ENCODE measurements around the gene TRIM17. TPM values are rescaled to one million over a fixed set of nuclear protein-coding genes. Genes with fewer than 3 reads are reported as not detected.

TRIM17 gene
- total RNA-seq, 1 donor from 2014 or later = 1.3 TPM

DNA sequence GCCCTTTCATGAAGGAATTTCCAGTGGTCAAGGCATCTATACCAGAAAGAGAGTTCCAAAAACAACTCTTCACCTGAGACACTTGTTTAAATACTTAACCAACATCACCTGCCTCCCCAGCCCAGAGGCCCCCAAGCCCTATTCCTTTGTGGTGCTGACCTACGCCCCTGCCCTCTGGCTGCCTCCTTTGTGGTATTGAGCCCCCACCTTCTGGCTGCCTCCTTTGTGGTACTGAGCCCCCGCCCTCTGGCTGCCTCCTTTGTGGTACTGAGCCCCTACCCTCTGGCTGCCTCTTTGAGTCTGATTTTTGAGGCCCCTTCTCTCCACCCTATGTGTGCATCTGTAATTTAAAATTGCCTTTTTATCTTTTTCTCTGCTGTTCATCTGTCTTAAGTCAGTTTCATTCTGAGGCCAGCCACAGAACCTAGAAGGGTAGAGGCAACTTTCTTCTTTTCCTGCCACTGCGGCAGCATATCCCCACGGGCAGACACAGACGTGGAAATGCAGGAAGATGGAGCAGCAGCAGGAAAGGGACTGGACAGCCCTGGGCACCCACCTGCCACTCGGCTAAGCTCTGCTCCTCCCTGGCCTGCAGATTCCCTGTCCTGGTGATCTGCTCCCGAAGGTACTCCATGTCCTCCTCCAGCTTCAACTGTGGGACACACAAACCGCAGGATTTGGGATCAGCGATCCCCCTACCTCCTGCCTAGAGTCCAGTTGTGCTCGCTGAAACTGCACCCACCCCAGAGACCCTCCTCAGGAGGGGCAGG is 3.2 kb downstream of the TRIM17 start:
- peaks cover 12% of the 10 kb centered on the region for H3K4me1 Mint-ChIP-seq (ENCODE audit: unreplicated experiment)
- DNase-seq (ENCODE audit: extremely low spot score, unreplicated experiment) = no peak
- no peaks in the 10 kb centered on the region for H3K9me3 Mint-ChIP-seq (ENCODE audit: unreplicated experiment)
- TF ChIP-seq, protein P1, sequence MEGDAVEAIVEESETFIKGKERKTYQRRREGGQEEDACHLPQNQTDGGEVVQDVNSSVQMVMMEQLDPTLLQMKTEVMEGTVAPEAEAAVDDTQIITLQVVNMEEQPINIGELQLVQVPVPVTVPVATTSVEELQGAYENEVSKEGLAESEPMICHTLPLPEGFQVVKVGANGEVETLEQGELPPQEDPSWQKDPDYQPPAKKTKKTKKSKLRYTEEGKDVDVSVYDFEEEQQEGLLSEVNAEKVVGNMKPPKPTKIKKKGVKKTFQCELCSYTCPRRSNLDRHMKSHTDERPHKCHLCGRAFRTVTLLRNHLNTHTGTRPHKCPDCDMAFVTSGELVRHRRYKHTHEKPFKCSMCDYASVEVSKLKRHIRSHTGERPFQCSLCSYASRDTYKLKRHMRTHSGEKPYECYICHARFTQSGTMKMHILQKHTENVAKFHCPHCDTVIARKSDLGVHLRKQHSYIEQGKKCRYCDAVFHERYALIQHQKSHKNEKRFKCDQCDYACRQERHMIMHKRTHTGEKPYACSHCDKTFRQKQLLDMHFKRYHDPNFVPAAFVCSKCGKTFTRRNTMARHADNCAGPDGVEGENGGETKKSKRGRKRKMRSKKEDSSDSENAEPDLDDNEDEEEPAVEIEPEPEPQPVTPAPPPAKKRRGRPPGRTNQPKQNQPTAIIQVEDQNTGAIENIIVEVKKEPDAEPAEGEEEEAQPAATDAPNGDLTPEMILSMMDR (IDR thresholded peaks at IDR 0.05) = no peak
- H3K27ac Mint-ChIP-seq (ENCODE audit: unreplicated experiment) = no peak overlapping the region
- H3K27me3 Mint-ChIP-seq (ENCODE audit: unreplicated experiment) = no peaks in the 10 kb centered on the region
- peaks cover 2% of the 10 kb centered on the region for H3K36me3 Mint-ChIP-seq (ENCODE audit: unreplicated experiment)
- no peak overlapping the region for H3K4me3 Mint-ChIP-seq (ENCODE audit: unreplicated experiment)

DNA sequence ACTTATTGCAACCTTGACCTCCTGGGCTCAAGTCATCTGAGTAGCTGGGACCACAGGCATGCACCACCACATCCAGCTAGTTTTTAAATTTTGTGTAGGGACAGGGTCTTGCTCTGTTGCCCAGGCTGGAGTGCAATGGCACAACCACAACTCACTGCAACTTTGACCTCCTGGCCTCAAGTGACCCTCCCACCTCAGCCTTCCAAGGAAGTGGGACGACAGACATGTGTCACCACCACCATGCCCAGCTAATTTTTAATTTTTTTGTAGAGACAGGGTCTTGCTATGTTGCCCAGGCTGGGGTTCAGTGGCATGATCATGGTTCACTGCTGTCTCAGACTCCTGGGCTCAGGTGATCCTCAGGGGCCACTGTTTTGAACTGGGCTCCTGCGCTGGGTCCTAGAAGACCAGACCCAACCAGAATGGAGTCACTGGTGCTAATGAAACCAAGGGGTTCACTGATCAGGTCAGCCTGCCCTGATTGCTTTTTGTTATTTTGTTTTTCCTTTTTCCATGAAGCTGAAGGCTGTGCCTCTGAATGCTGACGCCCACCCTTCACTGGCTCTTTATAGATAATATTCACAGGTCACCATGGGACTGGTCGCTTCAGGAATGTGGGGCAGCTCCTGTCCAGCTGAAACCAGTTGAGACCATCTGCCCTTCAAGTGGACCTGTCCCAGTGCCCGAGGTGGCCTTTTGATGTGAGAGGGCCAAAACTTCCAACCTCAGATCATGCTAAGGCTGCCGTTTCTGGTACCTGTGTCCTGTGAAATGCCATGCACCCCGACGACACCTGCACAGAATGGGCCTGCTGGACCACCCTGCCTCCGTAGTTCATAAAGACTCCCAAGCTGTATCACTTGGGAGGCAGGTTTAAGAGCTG is 4.9 kb downstream of the TRIM17 start:
- peaks cover 24% of the 10 kb centered on the region for H3K4me1 Mint-ChIP-seq (ENCODE audit: unreplicated experiment)

DNA sequence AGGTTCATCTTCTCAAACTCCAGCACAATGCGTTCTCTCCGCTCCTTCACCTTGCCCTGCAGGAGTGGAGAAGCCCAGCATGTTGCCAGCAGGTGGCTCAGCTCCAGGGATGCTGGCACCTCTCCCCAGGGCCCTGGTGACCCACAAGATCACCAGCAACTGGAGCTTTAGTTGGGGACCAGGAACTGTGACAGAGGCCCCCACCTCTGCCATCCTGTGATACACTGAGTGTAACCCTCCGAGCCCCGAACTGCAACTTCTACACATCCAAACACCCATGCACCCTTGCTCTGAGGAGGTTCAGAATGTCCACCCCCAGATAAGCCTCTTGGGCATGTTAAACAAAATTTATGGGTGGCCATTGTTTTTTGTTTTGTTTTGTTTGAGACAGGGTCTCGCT is 5.5 kb downstream of the TRIM17 start:
- peaks cover 2% of the 10 kb centered on the region for H3K36me3 Mint-ChIP-seq (ENCODE audit: unreplicated experiment)
- no peak for DNase-seq (ENCODE audit: extremely low spot score, unreplicated experiment)

More for the DNA sequence above, 4.9 kb downstream of the TRIM17 start:
- H3K27ac Mint-ChIP-seq (ENCODE audit: unreplicated experiment) = no peak overlapping the region
- DNase-seq (ENCODE audit: extremely low spot score, unreplicated experiment) = no peak
- TF ChIP-seq, protein P1 (IDR thresholded peaks at IDR 0.05) = no peak
- no peak overlapping the region for H3K4me3 Mint-ChIP-seq (ENCODE audit: unreplicated experiment)
- no peaks in the 10 kb centered on the region for H3K27me3 Mint-ChIP-seq (ENCODE audit: unreplicated experiment)
- H3K36me3 Mint-ChIP-seq (ENCODE audit: unreplicated experiment) = peaks cover 2% of the 10 kb centered on the region
- H3K9me3 Mint-ChIP-seq (ENCODE audit: unreplicated experiment) = no peaks in the 10 kb centered on the region

DNA sequence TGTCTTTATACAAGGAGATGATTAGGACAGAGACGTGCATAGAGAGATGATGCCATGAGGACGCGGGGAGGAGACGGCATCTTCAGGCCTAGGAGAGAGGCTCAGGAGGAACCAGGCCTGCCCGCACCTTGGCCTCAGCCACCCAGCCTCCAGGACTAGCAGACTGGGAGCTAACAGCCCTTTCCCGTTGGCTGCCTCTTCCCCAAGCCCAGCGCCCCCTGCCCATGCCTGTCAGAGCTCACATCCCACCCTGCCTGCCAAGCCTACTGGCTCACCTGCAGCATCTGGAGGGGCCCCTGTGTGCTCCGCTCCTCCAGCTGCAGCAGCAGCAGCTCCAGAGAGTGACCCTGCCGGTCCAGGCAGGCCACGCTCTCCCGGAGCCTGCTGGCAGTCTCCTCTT is 6.0 kb downstream of the TRIM17 start:
- Mint-ChIP-seq H3K36me3 (ENCODE audit: unreplicated experiment) (peaks cover 2% of the 10 kb centered on the region), H3K27me3 (ENCODE audit: unreplicated experiment) (no peaks in the 10 kb centered on the region), H3K27ac (ENCODE audit: unreplicated experiment) (no peak overlapping the region), H3K4me1 (ENCODE audit: unreplicated experiment) (peaks cover 19% of the 10 kb centered on the region), H3K9me3 (ENCODE audit: unreplicated experiment) (no peaks in the 10 kb centered on the region), H3K4me3 (ENCODE audit: unreplicated experiment) (no peak overlapping the region)
- DNase-seq (ENCODE audit: extremely low spot score, unreplicated experiment) = no peak
- TF ChIP-seq, protein P1 (IDR thresholded peaks at IDR 0.05) = no peak

More for the DNA sequence above, 5.5 kb downstream of the TRIM17 start:
- Mint-ChIP-seq H3K4me3 (ENCODE audit: unreplicated experiment) (no peak overlapping the region), H3K9me3 (ENCODE audit: unreplicated experiment) (no peaks in the 10 kb centered on the region), H3K27me3 (ENCODE audit: unreplicated experiment) (no peaks in the 10 kb centered on the region), H3K4me1 (ENCODE audit: unreplicated experiment) (peaks cover 22% of the 10 kb centered on the region), H3K27ac (ENCODE audit: unreplicated experiment) (no peak overlapping the region)
- TF ChIP-seq, protein P1 (IDR thresholded peaks at IDR 0.05) = no peak

DNA sequence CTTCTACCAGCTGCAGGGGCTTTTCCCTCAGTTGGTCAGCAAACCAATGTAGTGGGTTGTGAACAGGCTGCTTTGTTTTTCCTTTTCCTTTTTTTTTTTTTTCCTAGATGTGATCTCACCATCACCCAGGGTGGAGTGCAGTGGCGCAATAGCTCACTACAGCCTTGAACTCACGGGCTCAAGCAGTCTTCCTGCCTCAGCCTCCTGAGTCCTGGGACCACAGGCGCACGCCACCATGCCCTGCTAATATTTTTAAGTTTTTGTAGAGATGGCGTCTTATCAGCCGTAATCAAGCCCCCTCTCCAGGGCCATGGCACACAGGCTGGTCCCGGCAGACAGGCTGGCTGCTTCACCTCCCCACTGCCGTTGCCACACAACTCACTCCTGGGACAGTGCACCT is 6.6 kb downstream of the TRIM17 start:
- Mint-ChIP-seq H3K4me1 (ENCODE audit: unreplicated experiment) (peaks cover 24% of the 10 kb centered on the region), H3K36me3 (ENCODE audit: unreplicated experiment) (peaks cover 2% of the 10 kb centered on the region), H3K27ac (ENCODE audit: unreplicated experiment) (no peak overlapping the region), H3K4me3 (ENCODE audit: unreplicated experiment) (no peak overlapping the region), H3K9me3 (ENCODE audit: unreplicated experiment) (no peaks in the 10 kb centered on the region), H3K27me3 (ENCODE audit: unreplicated experiment) (no peaks in the 10 kb centered on the region)
- TF ChIP-seq, protein P1 (IDR thresholded peaks at IDR 0.05) = no peak
- no peak for DNase-seq (ENCODE audit: extremely low spot score, unreplicated experiment)
